ENCODE data around the gene ANKRD42.

GRCh38 chr11:83241291-83241946, 47.9 kb downstream of the ANKRD42 start:
- TF ChIP-seq CTCF (conservative IDR thresholded peaks at IDR 0.05) (peak; percentile 77), EZH2 (IDR thresholded peaks at IDR 0.05; ENCODE audit: low read depth) (no peak)

All from PC-9 (cell line).